ENCODE measurements around the gene SERTAD4.

- TF ChIP-seq CTCF (IDR thresholded peaks at IDR 0.05; ENCODE audit: low read depth, low read length) (no peak), EZH2phosphoT487 (IDR thresholded peaks at IDR 0.05; ENCODE audit: low read depth) (no peak)
Measured at GRCh38 chr1:210292231-210292871, 59.8 kb downstream of the SERTAD4 start.
